HG03342 (cell line): ENCODE measurements around the gene S100A4.

Experiments used
- ATAC-seq: cut with Tn5 transposase; IDR thresholded peaks from one replicate; pipeline ENCODE4 v1.9.1; 2021; ENCODE audit warnings: mild to moderate bottlenecking, moderate library complexity; ENCODE audit not compliant: unreplicated experiment

S100A4 gene

GRCh38 chr1:153513023-153513422 lies 32.6 kb downstream of the S100A4 start:
- ATAC-seq: no peak

GRCh38 chr1:153510984-153511410 lies 34.6 kb downstream of the S100A4 start:
- no peak for ATAC-seq

- ATAC-seq: no peak
Measured at GRCh38 chr1:153509729-153510354, 35.8 kb downstream of the S100A4 start.

DNA sequence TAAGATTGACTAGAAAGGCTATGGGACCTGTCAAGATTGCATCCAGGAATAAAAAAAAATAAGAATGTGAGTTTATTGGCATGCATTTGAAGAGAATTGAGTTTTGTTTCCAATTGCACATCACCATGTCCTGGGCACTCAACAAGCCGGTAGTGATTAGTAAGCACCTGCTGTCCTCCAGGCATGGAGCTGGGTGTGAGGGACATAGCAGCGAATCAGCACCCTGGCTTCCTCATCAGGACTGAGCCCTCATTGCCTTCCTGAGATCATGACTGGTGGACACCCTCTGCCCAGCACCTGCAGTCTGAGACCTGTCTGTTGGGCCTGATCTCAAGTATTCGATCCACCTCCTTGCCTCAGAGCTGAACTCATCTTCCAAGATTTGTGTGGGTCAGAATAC lies 36.6 kb downstream of the S100A4 start:
- no peak for ATAC-seq

DNA sequence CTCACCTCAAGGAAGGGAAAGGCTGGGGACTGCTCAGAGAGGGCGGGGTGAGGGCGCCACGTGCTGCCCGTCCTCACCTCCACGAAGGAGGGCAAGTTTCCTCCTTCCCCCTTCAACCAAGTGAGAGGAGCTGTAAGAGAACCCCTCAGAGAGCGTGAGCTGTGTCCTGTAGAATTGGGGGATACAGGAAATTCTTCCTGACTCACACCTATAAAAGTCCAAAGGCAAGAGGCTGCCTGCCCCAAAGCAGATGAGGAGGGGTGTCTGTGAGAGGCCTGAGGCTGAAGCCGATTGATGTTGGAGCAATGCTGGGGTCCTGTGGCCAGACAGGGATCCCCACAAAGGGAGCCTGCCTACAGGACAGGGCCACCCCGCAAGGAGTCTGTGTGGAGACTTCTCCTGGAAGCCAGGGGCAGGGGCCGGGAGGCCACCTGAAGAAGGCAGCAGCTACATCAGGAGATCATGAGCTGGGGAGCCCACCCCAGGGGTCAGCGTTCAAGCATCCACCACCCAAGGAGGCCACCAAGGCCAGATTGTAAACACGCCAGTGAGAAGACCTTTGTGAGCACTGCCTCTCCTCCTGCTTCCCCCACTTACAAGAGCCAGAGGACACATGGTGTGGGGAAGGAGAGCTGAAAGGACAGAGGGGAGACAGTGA lies 37.6 kb downstream of the S100A4 start:
- no peak for ATAC-seq

- no peak for ATAC-seq
Measured at GRCh38 chr1:153506831-153507413, 38.7 kb downstream of the S100A4 start.

- ATAC-seq: no peak
Measured at GRCh38 chr1:153506386-153506785, 39.2 kb downstream of the S100A4 start.

DNA sequence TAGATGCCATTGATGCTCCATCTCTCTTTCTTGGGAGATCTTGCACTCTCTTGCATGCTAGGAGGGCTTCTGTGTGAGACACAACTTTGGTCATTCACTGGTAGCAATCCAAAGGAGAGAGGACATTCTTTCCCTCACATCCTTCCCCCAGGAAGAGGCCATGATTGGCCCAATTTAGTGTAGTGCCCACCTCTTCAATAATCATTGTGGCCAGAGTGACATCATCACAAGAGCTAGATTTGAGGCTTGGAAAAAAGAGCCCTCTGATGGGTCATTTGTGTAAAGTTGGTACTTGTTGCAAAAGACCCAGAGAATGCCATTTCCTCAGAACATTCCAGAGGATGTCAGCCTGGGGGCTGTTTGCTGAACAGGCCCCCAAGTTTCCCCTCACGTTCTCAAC lies 40.0 kb downstream of the S100A4 start:
- no peak for ATAC-seq

GRCh38 chr1:153503766-153504165 lies 41.8 kb downstream of the S100A4 start:
- ATAC-seq: no peak

DNA sequence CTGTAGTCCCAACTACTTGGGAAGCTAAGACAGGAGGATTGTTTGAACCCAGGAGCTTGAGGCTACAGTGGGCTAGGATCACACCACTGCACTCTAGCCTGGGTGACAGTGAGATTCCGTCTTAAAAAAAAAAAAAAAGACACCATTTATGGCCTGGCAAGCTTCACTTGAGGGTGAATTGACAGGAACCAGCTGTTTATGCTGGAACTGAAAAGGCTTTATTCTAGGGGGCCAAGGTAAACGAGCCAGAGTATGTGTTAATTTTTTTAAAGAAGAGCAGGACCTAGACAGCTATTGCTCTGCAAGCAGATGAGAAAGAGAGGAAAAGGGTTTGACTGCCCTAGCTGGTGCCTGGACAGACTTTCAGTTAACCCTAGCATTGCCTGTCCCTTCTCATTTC lies 46.9 kb downstream of the S100A4 start:
- no peak for ATAC-seq

DNA sequence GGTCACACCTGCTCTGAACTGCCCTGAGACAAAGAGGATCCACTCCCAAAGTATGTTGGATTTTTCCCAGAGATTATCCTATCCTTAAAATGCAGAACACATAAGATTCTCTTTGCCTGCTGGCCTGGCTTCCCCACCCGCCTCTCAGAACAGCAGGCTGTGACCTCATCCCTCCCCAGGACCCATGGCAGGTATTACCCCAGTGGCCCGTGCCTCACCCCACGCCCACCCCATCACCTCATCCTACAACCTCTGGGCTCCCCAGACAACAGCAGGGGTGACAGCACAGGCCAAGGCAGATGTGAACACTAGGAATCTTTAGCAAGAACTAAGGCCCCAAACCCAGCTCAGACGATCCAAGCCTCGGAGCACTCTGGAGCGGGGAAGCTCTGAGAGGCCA lies 50.1 kb downstream of the S100A4 start:
- no peak for ATAC-seq

- no peak for ATAC-seq
Measured at GRCh38 chr1:153494976-153495535, 50.5 kb downstream of the S100A4 start.
